ENCODE measurements around the gene MKKS. TPM values are rescaled to one million over a fixed set of nuclear protein-coding genes. Genes with fewer than 3 reads are reported as not detected.

Gene MKKS
- total and polyA plus RNA-seq, 8 donors: 13.8 to 30.2 (median 24.6) TPM

- peaks cover 5 to 49% of the 10 kb centered on the region in 2 donors for H3K4me1 ChIP-seq
- no peaks in the 10 kb centered on the region for H3K9me3 ChIP-seq
- intact Hi-C loops (cut with DNase I): no loop called here
- DNase-seq: no peak
- H3K27ac ChIP-seq: peak overlapping the region in 1 of 2 donors; percentile 60
- ATAC-seq: no peak
- H3K36me3 ChIP-seq: no peaks in the 10 kb centered on the region
- no peak overlapping the region for H3K4me3 ChIP-seq
- no peaks in the 10 kb centered on the region for H3K27me3 ChIP-seq
- no peak for TF ChIP-seq CTCF (IDR thresholded peaks at IDR 0.05)
Measured at GRCh38 chr20:10470276-10470675, 36.3 kb upstream of the MKKS start.

GRCh38 chr20:10469599-10469998 lies 35.6 kb upstream of the MKKS start:
- ATAC-seq: peak; percentile 89
- TF ChIP-seq CTCF (IDR thresholded peaks at IDR 0.05): peak; percentile 45 to 54
- intact Hi-C loops (cut with DNase I): no loop called here
- H3K4me3 ChIP-seq: no peak overlapping the region
- peak in 3 of 4 donors; percentile 42 to 91 (median 67) for DNase-seq
- H3K4me1 ChIP-seq: peaks cover 5 to 42% of the 10 kb centered on the region in 2 donors
- no peaks in the 10 kb centered on the region for H3K27me3 ChIP-seq
- no peaks in the 10 kb centered on the region for H3K36me3 ChIP-seq
- H3K27ac ChIP-seq: peak overlapping the region in 1 of 2 donors; percentile 60
- no peaks in the 10 kb centered on the region for H3K9me3 ChIP-seq

GRCh38 chr20:10469056-10469455 lies 35.0 kb upstream of the MKKS start:
- no peak overlapping the region for H3K4me3 ChIP-seq
- no peak for DNase-seq
- no peaks in the 10 kb centered on the region for H3K36me3 ChIP-seq
- no peak for TF ChIP-seq CTCF (IDR thresholded peaks at IDR 0.05)
- H3K27me3 ChIP-seq: no peaks in the 10 kb centered on the region
- H3K4me1 ChIP-seq: peaks cover 5 to 37% of the 10 kb centered on the region in 2 donors
- no peak for ATAC-seq
- intact Hi-C loops (cut with DNase I): no loop called here
- peak overlapping the region in 1 of 2 donors; percentile 60 for H3K27ac ChIP-seq
- no peaks in the 10 kb centered on the region for H3K9me3 ChIP-seq

- H3K4me1 ChIP-seq: peaks cover 5 to 37% of the 10 kb centered on the region in 2 donors
- H3K36me3 ChIP-seq: no peaks in the 10 kb centered on the region
- no peaks in the 10 kb centered on the region for H3K27me3 ChIP-seq
- no peak overlapping the region for H3K4me3 ChIP-seq
- ATAC-seq (no peak), DNase-seq (no peak)
- intact Hi-C loops (cut with DNase I): no loop called here
- no peak for TF ChIP-seq CTCF (IDR thresholded peaks at IDR 0.05)
- H3K9me3 ChIP-seq: no peaks in the 10 kb centered on the region
- H3K27ac ChIP-seq: no peak overlapping the region
Measured at GRCh38 chr20:10468340-10468845, 34.4 kb upstream of the MKKS start.

GRCh38 chr20:10467681-10468339 lies 33.8 kb upstream of the MKKS start:
- TF ChIP-seq CTCF (IDR thresholded peaks at IDR 0.05): no peak
- Histone ChIP-seq H3K27me3 (no peaks in the 10 kb centered on the region), H3K9me3 (no peaks in the 10 kb centered on the region), H3K27ac (no peak overlapping the region), H3K36me3 (no peaks in the 10 kb centered on the region), H3K4me1 (peaks cover 5 to 43% of the 10 kb centered on the region in 2 donors), H3K4me3 (no peak overlapping the region)
- intact Hi-C loops (cut with DNase I): no loop called here
- DNase-seq (no peak), ATAC-seq (no peak)
